HepG2 (cell line): ENCODE data around the gene HS6ST1. TPM values are rescaled to one million over a fixed set of nuclear protein-coding genes. Genes with fewer than 3 reads are reported as not detected.

Experiments used
- ARID5B ChIP-seq: IDR thresholded peaks from 2 replicates; pipeline ENCODE4 v1.4.0; 2020; ENCODE audit warnings: mild to moderate bottlenecking, missing genetic modification reagents
- ATAD3A ChIP-seq: sonication (generic); formaldehyde crosslinking; IDR thresholded peaks from 2 replicates; pipeline ENCODE4 v1.4.0; 2020; ENCODE audit warnings: missing genetic modification reagents
- ATF4 ChIP-seq, 2 experiments: fragments of 450-650 bp in 1 of 2; sonication (generic) in 1 of 2; formaldehyde crosslinking; IDR thresholded peaks; 2 replicates each; pipeline versions ENCODE4 v1.5.0 to v1.8.0; 2020 to 2022; ENCODE audit warnings: mild to moderate bottlenecking in 1 of 2, missing genetic modification reagents in 1 of 2
- CERS6 ChIP-seq: sonication (generic); formaldehyde crosslinking; IDR thresholded peaks from 2 replicates; pipeline ENCODE4 v1.5.0; 2020; ENCODE audit warnings: missing genetic modification reagents
- DPF2 ChIP-seq: sonication (generic); formaldehyde crosslinking; IDR thresholded peaks from 2 replicates; pipeline ENCODE4 v1.4.0; 2020; ENCODE audit warnings: mild to moderate bottlenecking, low read depth, missing genetic modification reagents, borderline replicate concordance
- ETS1 ChIP-seq: sonication (generic); formaldehyde crosslinking; IDR thresholded peaks from 2 replicates; pipeline ENCODE4 v1.4.0; 2020; ENCODE audit warnings: missing genetic modification reagents
- HNF4G ChIP-seq, 2 experiments: sonication (generic) in 1 of 2; formaldehyde crosslinking in 1 of 2; IDR thresholded peaks; 2 replicates each; pipeline versions ENCODE4 v1.4.0 to v1.6.1; 2011 to 2020; ENCODE audit warnings: borderline replicate concordance in 2 of 2, low read depth in 2 of 2, mild to moderate bottlenecking in 2 of 2, low read length in 1 of 2, missing genetic modification reagents in 1 of 2, moderate library complexity in 1 of 2
- IRF2 ChIP-seq: IDR thresholded peaks from 2 replicates; pipeline ENCODE4 v1.6.1; 2018; ENCODE audit warnings: missing genetic modification reagents, missing compliant biosample characterization
- POLR2A ChIP-seq, 2 experiments: IDR thresholded peaks; 2 replicates each; pipeline ENCODE4 v1.6.1; 2011; ENCODE audit warnings: low read depth in 2 of 2, low read length in 2 of 2, mild to moderate bottlenecking in 1 of 2, moderate library complexity in 1 of 2; ENCODE audit not compliant: insufficient read depth in 1 of 2
- RNF2 ChIP-seq: fragments of 450-650 bp; conservative IDR thresholded peaks from 2 replicates; pipeline ENCODE4 v1.6.1; 2016; ENCODE audit warnings: low read depth
- SRF ChIP-seq: IDR thresholded peaks from 2 replicates; pipeline ENCODE4 v1.6.1; 2011; ENCODE audit warnings: mild to moderate bottlenecking, low read depth, low read length, moderate library complexity
- SYNCRIP ChIP-seq: fragments of 200-400 bp; formaldehyde crosslinking; IDR thresholded peaks from 2 replicates; pipeline ENCODE4 v1.6.1; 2018; ENCODE audit warnings: mild to moderate bottlenecking, low read depth, low read length; ENCODE audit not compliant: insufficient read depth
- ZBTB3 ChIP-seq: sonication (generic); formaldehyde crosslinking; IDR thresholded peaks from 2 replicates; pipeline ENCODE4 v1.4.0; 2020; ENCODE audit warnings: low read depth, mild to moderate bottlenecking, moderate library complexity, missing genetic modification reagents, borderline replicate concordance
- ZFP90 ChIP-seq: sonication (generic); formaldehyde crosslinking; IDR thresholded peaks from 2 replicates; pipeline ENCODE4 v1.8.0; 2022; ENCODE audit warnings: missing genetic modification reagents, mild to moderate bottlenecking, inconsistent platforms, borderline replicate concordance
- ZNF143 ChIP-seq: sonication (generic); formaldehyde crosslinking; IDR thresholded peaks from 2 replicates; pipeline ENCODE4 v1.4.0; 2020; ENCODE audit warnings: missing genetic modification reagents
- ZNF251 ChIP-seq: sonication (generic); formaldehyde crosslinking; IDR thresholded peaks from 2 replicates; pipeline ENCODE4 v1.9.0; 2021; ENCODE audit warnings: mild to moderate bottlenecking, missing genetic modification reagents
- ZNF256 ChIP-seq: sonication (generic); formaldehyde crosslinking; conservative IDR thresholded peaks from 2 replicates; pipeline ENCODE4 v1.4.0; 2020; ENCODE audit warnings: missing genetic modification reagents
- ZNF543 ChIP-seq: sonication (generic); formaldehyde crosslinking; IDR thresholded peaks from 2 replicates; pipeline ENCODE4 v1.4.0; 2020; ENCODE audit warnings: mild to moderate bottlenecking, missing genetic modification reagents
- ZNF589 ChIP-seq: sonication (generic); formaldehyde crosslinking; conservative IDR thresholded peaks from 2 replicates; pipeline ENCODE4 v1.8.0; 2022; ENCODE audit warnings: mild to moderate bottlenecking, moderate library complexity, missing genetic modification reagents
- ZNF740 ChIP-seq: sonication (generic); formaldehyde crosslinking; IDR thresholded peaks from 2 replicates; pipeline ENCODE4 v1.4.0; 2020; ENCODE audit warnings: missing genetic modification reagents
- ZNF761 ChIP-seq: sonication (generic); formaldehyde crosslinking; conservative IDR thresholded peaks from 2 replicates; pipeline ENCODE4 v1.4.0; 2020; ENCODE audit warnings: mild to moderate bottlenecking, missing genetic modification reagents
- polyA plus RNA-seq, 8 experiments: library from polyadenylated mRNA; depleted of rRNA in 3 of 8; stranded (reverse) in 7 of 8; unstranded in 1 of 8; fragments of >200 nt; fragmentation: Illumina TruSeq in 4 of 8; extraction: Trizol in 4 of 8; gene quantifications; 2 replicates each; pipeline versions ENCODE4 v1.2.1 to v1.2.3, GENCODE V29; 2011 to 2016; ENCODE audit warnings: low read depth in 4 of 8, missing spikeins in 1 of 8, mixed read lengths in 1 of 8; ENCODE audit not compliant: insufficient read depth in 1 of 8
- total RNA-seq, 5 experiments: library from RNA; depleted of rRNA; stranded (reverse); fragments of >200 nt; fragmentation: Illumina TruSeq; extraction: Trizol; gene quantifications; 2 replicates each; pipeline ENCODE4 v1.2.3, GENCODE V29; 2016; ENCODE audit warnings: low read depth in 1 of 5

HS6ST1 gene
- total and polyA plus RNA-seq, 2 of the 13 experiments (the other 11 are each of a cell fraction or from before 2014, with no cell fraction given), result 34.5 to 84.6 TPM

- TF ChIP-seq ZNF740 (CRISPR knock-in tag), result peak; percentile 31; the same call in 1 of the 2 replicates
- peak in 1 of 2 experiments; percentile 94; a peak in 2 of 4 replicates for TF ChIP-seq ATF4 (CRISPR knock-in tag; IDR thresholded peaks at IDR 0.05)
- no peak; the same call in 1 of the 2 replicates for TF ChIP-seq ZNF543 (CRISPR knock-in tag)
- TF ChIP-seq ZNF761, result no peak; the same call in 1 of the 2 replicates
- 0 out of 4 replicates have a peak, but pooled peaks of 1 of the 2 experiments have one; percentile 28 for TF ChIP-seq POLR2A (IDR thresholded peaks at IDR 0.05; ENCODE audit: insufficient read depth in 1 of 2, low read depth in 2 of 2, low read length in 2 of 2)
- peak; percentile 90 for TF ChIP-seq ARID5B
- TF ChIP-seq ZNF143, result no peak
- TF ChIP-seq ZFP90 (CRISPR knock-in tag), result peak; percentile 84; the same call in 1 of the 2 replicates
- no peak for TF ChIP-seq SYNCRIP
- no peak for TF ChIP-seq CERS6 (CRISPR knock-in tag)
- TF ChIP-seq HNF4G (IDR thresholded peaks at IDR 0.05; ENCODE audit: borderline replicate concordance, low read depth, low read length), result 0 out of 2 replicates have a peak, but pooled peaks have one; percentile 10
- TF ChIP-seq HNF4G (CRISPR knock-in tag; IDR thresholded peaks at IDR 0.05; ENCODE audit: borderline replicate concordance, low read depth), result peak; percentile 19; the same call in 1 of the 2 replicates
- no peak for TF ChIP-seq ZBTB3 (CRISPR knock-in tag)
- TF ChIP-seq RNF2, result no peak
- TF ChIP-seq ZNF256, result no peak; the same call in 1 of the 2 replicates
- TF ChIP-seq ZNF251 (CRISPR knock-in tag), result no peak
- no peak for TF ChIP-seq ATAD3A (CRISPR knock-in tag)
- TF ChIP-seq SRF, result no peak
- peak; percentile 85 for TF ChIP-seq ZNF589 (CRISPR knock-in tag)
- TF ChIP-seq DPF2 (CRISPR knock-in tag), result peak; percentile 71
- TF ChIP-seq ETS1 (CRISPR knock-in tag), result no peak
- peak; percentile 85 for TF ChIP-seq IRF2 (CRISPR knock-in tag)
These were observed 12.4 kb downstream of the HS6ST1 start (continued) for GRCh38 chr2:128306081-128306930.
